Measurements from ENCODE around the gene FAM20B.

DNA sequence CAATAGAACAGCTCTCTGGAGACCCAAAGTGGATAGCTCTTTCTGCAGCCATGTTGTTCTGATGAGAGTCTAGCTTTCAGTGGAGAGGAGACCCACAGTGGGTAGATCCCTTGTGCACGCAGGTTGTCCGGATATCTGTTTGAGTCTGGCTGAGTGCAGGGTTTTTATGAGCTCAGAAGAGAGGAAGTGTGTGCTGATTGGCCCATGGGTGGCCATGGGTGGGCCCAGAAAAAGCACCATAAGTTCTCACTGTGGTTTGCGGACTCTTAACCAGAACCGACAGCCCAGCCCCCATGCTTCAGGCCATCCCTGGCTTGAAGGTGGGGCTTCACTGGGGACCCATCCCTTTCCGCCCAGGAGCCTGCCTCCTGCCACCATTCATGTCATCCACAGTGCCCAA is 17.0 kb downstream of the FAM20B start:
- TF ChIP-seq, protein P1, sequence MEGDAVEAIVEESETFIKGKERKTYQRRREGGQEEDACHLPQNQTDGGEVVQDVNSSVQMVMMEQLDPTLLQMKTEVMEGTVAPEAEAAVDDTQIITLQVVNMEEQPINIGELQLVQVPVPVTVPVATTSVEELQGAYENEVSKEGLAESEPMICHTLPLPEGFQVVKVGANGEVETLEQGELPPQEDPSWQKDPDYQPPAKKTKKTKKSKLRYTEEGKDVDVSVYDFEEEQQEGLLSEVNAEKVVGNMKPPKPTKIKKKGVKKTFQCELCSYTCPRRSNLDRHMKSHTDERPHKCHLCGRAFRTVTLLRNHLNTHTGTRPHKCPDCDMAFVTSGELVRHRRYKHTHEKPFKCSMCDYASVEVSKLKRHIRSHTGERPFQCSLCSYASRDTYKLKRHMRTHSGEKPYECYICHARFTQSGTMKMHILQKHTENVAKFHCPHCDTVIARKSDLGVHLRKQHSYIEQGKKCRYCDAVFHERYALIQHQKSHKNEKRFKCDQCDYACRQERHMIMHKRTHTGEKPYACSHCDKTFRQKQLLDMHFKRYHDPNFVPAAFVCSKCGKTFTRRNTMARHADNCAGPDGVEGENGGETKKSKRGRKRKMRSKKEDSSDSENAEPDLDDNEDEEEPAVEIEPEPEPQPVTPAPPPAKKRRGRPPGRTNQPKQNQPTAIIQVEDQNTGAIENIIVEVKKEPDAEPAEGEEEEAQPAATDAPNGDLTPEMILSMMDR (conservative IDR thresholded peaks at IDR 0.05 in 1 of 2, IDR thresholded peaks at IDR 0.05 in 1 of 2; ENCODE audit: extremely low read depth in 1 of 2, insufficient read depth in 1 of 2, low read depth in 1 of 2, low read length in 2 of 2): no peak
- TF ChIP-seq EZH2 (IDR thresholded peaks at IDR 0.05; ENCODE audit: borderline replicate concordance, low read length): no peak
